NCI-H510A (cell line): Measurements from ENCODE around the gene RMC1.
"Not testable (repeated sequence)": the region's sequence is repeated elsewhere in the genome, so short reads cannot be mapped to it uniquely, and the experiment has no call there.

ENCODE experiments used
- DNase-seq: peaks from one replicate; lab custom pipeline; 2025; lab: John Stamatoyannopoulos, UW

The RMC1 gene

DNA sequence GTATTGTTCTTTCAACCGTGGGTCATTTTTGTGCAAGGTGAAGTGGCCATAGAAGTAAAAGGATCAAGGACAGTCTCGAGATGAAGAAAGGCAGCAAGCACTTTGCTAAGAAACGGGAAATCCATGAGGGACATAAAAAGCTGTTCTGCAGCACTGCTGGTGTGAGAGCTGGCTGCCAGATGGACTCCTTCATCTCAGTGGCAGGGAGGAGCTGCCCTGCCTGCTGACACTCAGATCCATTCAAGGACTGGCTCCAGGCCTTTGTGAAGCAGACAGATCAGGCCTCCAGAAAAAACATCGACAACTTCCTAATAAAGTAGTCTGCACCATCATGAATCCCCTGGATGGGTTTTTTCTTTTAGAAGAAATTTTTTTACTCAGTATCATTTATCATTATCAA, 29.5 kb downstream of the RMC1 start:
- DNase-seq, result no peak

DNA sequence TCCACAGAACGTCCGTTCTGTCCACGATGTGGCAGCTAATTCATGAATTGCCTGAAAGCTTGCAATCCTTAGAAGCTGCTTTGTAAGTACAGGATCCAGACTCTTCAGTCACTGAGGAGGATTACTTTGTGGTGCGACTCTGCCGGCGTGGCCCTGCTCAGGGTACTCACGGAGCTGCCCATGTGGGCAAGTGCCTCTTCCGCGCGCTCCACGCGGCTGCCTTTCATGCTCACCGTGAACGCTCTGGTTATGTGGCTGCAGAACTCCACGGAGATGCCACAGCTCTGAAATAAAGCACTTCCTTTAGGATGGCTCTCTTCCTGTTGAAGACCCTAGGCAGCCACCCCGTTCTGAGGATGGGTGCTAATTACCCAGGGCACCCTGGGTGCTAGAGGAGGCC, 31.0 kb downstream of the RMC1 start:
- no peak for DNase-seq

DNA sequence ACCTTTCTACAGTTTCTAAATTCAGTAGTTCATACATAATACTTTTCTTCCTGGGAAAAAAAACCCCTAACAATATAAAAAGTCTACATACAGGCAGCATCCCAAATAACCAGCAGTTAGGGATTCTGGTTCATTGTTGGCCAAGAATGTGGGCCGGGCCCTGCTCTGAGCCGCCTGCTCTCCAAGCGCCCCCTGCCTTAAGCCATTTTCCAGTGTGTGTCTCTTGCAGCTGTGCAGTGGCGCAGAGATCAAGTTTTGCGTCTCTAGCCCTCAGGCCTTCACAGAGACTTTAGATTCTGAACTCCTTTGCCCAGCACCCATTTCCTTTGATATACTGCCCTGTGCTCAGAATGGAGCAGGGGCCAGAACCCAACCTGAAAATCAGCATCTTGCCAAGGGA, 32.9 kb downstream of the RMC1 start:
- no peak for DNase-seq

DNA sequence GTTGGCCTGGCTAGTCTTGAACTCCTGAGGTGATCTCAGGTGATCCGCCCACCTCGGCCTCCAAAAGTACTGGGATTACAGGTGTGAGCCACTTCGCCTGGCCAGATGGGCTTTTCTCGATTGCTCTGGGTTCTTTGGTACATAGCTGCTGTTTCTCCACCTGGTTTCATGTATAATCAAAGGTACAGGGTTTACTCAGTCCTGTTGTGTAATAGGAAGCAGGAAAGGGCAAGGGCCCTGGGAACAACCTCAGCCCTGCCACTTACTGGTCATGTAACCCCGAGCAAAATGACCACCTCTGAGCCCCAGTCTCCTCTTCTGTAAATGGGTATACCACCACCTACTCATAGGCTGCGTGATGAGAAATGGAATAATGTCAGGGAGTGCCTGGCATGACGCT, 34.0 kb downstream of the RMC1 start:
- no peak for DNase-seq

DNA sequence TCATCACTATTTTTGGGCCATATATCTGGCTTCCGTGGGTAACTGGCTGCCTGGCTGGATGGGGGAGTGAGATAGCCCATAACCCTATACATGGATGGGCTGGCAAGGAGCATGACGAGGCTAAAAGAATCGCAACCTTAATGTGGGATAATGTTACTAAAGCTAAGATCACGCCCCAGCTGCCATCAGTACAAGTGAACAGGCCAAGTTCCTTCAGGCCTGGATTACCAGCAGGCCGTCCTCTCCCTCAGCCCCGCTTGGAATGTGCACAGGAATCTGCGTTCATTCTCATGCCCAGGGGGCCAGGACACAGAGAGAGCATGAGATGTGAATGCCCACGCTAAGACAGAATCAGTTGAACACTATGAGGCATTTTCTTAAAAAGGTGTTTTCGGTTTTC, 34.7 kb downstream of the RMC1 start:
- DNase-seq, result no peak

DNA sequence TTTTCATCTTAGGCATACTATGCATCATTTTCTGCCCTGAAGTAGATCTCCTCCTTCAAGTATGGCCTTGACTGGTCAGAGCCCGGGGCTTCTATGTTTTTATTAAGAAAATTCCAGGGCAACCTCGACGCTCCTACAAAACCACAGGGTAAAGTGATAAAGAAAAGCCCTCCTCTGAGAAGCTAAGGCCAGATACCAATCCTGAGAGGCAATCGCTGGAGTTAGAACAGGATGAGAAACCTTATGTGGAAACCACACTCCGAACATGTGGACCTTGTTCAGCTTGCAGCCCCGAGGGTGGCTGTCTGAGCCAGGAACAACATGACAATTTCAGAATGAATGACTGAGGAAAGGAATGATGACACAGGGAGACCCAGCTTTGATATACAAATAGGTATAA, 35.6 kb downstream of the RMC1 start:
- DNase-seq, result no peak

DNA sequence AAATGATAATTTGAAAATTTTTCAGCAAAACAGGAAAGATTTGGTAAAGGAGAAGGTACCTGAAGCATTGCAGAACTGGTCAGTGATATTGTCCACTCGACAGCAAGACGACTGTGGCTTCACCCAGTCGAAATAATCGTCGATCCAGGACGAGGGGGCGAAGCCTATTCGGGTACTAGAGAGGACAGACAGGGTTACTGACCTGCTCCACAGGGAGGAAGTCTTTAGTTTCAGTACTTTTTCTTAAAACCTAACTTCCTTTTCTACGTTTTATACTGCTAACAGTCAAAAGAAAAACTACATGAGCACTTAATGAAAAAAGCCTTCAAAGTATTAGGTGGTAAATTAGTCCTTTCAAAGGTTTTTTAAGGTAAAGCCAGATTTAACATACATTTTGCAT, 36.0 kb downstream of the RMC1 start:
- no peak for DNase-seq

DNA sequence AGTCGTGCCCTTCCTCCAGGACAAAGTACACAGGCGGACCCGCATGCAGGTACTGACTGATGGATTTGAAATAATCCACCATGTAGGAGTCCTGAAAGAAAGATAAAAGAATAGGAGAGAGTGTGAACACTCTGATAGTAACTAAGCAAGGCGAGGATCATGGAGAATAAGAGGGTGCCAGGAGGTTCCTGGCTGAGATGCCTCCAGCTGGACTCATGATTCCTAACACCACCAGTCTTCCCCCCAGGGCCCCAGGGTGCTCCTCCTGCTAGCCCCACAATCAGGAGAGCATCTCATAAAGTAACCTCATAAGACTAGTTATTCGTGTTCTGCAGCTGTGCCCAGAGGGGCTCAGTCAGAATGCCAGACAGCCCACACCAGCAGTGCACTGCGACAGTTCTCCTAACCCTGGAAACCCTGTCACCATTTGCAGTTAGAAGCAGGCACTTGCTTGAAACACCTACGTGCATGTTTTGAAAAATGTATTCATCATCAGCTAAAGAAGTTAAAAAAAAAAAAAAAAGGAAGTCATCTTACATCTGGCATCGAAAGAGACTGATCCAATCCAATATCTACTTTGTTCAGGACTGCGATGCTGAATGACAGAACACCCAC, 36.7 kb downstream of the RMC1 start:
- no peak for DNase-seq

DNA sequence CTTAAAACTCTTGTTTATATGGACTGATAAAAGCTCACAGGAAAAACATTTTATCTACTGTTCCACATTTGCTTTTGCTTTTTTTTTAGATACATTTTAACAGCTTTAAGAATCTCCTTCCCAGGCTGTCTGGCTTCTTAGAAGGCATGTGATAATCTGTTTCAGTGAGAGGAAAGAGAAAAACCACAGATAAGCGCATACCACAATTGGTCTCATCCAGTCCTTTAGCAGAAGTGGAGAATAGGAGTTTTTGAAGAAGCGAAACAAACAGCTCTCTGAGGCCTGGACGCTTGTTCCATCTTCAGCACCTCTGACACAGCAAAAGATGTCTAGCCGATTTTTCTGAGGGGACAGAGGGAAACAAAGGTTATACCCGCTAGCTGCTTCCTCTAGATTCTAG, 37.6 kb downstream of the RMC1 start:
- DNase-seq, result no peak

DNA sequence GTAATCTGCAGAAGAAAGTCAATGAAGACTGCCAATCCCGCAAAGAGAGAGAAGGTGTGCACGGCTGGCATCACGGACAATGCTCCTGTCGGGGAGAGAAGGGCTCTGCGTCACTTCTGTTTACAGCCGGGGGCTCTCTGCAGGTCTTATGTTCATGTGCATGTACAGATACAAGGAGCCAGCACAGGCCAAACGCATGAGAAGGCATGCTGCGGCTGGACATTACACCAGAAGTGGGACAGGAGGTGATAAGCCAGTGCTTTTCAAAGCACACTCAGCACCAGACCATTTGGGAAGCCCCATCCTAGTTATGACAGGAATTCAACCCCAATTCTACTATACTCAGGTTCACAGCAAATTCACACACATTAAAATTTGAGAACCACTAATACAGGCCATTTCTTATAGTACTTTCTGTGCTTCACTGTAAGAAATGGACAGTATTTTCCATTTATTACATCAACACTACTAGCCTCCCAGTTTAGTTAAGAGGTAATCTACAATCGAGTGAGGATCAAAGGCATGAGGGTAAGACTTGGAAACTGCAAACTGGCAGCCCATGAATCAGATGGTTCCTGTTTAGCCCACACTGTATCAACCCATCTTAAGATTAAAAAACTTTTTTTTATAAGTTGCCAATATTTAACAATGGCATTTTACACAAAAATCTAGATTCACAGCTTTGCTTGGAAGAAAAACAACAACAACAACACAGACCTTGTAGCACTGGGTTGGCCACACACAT, 38.2 kb downstream of the RMC1 start:
- no peak for DNase-seq

DNA sequence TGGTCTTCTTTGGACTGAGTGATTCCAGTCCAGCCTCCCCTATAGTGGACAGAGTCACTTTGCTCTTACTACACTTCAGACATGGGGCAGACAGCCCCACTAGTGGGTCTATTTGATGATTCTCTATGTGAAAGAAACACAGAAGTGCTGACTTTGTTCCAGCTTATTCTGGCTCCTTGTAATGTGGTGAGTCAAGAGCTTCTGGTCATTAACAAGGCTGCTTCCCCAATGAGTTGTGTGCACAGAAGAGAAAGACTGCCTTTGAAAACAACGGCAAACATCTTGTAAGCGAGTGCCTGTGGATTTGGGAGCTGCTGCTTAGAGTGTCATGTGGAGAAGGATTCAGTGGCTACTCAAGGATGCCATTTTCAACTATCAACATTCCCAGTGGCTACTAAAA, 39.1 kb downstream of the RMC1 start:
- DNase-seq, result no peak

DNA sequence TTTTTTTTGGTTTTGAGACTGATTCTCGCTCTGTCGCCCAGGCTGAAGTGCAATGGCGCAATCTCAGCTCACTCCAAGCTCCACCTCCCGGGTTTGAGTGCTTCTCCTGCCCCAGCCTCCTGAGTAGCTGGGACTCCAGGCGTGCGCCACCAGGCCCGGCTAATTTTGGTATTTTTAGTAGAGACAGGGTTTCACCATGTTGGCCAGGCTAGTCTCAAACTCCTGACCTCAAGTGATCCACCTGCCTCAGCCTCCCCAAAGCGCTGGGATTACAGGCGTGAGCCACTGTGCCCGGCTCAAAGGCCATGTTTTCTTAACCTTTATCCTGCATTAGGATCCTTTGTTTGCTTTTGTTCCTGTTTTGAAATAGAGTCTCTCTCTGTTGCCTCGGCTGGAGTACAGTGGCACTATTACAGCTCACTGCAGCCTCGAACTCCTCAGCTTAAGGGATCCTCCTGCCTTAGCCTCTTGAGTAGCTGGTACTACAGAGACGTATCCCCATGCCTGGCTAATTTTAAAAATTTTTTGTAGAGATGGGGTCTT, 42.0 kb downstream of the RMC1 start:
- DNase-seq, result no peak

DNA sequence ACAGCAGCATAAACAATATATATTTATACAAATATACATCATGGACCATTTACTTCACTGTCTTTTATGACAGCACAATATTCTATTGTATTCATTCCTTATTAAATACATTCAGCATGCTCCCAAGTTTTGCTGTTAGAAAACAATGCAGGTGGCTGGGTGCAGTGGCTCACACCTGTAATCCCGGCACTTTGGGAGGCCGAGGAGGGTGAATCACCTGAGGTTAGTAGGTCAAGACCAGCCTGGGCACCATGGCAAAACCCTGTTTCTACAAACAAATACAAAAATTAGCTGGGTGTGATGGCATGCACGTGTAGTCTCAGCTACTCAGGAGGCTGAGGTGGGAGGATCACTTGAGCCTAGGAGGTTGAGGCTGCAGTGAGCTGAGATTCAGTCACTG, 44.0 kb downstream of the RMC1 start:
- DNase-seq, result no peak

DNA sequence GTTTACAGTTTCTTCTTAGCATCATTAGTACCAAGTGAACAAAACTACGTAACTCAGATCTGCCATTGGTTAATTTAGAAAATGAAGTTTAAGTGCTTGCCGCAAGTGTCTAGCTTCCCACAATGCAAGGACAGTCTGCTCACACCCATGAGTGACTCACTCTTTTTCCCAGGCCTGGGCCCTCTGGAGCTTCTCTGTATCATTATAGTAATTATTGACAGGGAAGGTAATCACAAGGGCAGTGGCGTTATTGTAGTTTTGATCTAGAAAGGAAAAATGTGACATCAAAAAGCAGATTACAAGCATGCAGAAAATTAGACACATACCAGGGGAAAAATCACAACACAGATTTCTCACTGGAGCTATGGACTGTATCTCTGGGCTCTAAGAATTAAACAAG, 44.5 kb downstream of the RMC1 start:
- no peak for DNase-seq

DNA sequence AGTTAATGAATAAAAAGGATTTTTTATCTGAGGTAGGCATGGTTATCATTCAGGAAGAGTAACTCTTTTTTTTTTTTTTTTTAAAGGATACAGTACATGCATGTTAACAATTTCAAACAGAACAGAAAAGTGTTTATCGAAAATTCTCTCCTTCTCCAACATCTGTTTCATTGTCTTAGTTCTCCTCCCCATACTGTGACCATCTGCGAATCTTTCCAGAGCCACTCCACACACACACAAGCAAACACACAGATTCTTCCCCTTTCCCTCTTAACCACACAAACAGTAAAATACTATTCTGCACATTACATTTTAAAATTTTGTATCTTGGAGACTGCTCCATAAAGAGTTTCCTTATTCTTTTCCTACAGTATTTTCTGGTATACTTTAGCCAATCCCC, 45.0 kb downstream of the RMC1 start:
- DNase-seq, result no peak

DNA sequence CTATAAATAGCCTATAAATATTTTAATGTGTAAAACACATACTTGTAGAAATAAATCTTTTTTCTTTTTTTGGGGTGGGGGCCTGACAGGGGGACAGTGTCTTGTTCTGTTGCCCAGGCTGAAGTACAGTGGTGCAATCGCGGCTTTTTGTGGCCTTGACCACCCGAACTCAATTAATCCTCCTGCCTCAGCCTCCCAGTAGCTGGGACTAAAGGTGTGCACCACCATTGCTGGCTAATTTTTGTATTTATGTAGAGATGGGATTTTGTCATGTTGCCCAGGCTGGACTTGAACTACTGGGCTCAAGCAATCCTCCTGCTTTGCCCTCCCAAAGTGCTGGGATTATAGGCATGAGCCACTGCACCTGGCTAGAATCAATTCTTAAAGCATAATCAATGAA, 45.4 kb downstream of the RMC1 start:
- DNase-seq, result no peak

DNA sequence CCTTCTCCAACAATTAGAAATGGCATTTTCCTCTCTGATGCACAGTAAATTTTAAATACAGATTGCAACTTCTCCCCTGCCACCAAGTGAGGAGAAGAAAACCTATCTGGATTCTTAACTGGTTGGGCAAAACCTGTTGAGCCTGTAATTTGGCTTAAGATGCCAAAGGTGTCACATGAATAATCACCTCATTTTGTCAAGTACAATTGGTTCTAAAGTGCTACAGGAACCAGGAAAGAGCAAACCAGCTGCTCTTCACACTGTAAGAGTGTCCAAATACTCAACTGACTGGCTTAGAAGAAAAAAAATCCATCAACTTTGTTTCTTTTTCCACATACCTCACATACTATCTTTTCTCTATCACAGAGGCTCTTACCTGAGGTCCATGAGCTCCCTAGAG, 47.6 kb downstream of the RMC1 start:
- no peak for DNase-seq

DNA sequence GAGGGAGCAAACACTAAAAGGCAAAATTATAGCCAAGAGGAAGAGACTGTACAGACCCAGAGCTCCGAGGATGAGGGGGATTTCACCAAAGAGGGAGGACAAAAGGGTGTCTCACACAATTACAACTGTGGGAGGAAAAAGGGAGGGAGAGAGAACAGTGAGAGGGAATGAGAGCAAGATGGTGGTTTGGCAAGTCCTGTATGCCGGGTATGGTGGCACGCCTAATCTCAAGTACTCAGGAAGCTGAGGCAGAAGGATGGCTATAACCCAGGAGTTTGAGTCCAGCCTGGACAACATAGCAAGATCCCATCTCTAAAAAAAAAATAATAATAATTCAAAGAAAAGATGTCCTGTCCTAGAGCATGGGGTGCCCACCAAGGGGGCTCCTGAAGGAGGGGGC, 48.7 kb downstream of the RMC1 start:
- DNase-seq, result no peak

DNA sequence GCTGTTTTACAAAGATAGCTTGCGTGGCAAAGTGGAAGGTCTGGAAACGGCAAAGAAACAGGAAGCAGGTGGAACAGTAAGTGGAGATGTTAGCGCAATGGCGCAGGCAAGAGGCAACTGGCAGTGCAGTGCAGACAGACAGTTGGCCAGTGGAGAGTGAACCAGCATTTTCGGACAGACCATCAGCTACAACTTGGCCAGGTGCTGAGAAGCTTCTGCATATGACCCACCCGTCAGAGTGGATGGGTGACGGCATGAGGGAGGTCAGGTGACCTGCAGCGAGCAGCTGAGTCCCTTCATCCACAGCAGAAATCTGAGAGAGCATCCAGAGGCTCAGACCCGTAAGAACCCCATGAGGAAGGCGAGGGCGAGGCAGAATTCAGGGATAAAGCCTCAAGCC, 49.2 kb downstream of the RMC1 start:
- no peak for DNase-seq

DNA sequence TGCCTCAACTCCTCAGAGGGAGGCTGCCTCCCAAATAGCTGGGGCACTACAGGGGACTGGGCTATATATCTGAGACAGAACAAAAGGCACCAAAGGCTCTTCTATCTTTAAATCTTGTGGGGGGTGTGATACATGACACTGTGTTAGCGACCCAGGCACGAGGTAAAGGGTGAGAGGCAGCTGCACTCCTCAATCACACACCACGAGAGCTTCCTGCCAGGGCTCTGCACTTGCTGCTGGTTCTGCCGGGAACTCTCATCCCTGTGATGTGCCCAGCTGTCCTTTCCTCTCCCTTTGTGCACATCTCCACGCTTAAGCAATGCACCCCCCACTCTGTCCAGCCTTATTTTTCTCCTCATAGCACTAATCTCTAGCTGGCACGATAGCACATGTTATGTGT, 50.6 kb downstream of the RMC1 start:
- DNase-seq, result no peak

DNA sequence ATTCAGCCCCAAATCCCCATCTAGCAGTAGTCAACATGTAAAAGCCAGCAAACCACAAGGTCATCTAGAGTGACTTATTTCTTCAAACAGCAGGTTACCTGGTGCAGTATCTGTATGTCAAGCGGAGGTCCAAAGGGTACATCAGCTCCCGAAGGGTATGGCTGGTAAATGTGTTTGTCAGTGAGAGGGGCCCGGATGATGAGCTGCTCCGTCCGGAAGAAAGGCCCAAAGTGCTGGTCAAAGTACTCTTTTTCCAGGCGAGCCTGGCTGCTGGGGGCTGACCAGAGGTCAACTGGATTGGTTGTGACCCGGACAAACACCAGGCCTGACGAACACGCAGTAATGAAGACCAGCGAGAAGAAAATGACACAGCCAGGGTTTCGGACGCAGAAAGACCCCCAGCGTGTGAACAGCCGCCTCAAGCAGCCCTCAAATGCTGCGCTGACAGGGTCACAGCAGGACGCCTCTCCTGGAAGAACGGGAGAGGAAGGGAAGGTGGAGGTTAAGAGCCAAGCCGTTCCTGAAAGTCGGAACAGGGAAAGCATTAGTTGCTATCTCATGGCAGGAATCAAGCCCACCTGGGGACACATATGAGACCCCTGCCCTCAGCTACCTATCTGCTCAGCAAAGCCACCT, 53.0 kb downstream of the RMC1 start:
- no peak for DNase-seq

DNA sequence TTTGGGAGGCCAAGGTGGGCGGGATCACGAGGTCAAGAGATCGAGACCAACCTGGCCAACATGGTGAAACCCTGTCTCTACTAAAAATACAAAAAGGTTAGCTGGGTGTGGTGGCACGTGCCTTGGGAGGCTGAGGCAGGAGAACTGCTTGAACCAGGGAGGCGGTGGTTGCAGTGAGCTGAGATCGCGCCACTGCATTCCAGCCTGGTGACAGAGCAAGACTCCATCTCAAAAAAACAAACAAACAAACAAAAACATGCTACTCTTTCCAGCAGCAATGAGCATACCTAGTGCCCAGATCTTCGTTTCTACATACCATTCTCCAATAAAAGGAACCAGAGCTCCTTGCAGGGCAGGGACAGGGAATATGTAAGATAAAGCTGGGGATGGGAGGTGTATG, 54.2 kb downstream of the RMC1 start:
- DNase-seq, result not testable (repeated sequence)

DNA sequence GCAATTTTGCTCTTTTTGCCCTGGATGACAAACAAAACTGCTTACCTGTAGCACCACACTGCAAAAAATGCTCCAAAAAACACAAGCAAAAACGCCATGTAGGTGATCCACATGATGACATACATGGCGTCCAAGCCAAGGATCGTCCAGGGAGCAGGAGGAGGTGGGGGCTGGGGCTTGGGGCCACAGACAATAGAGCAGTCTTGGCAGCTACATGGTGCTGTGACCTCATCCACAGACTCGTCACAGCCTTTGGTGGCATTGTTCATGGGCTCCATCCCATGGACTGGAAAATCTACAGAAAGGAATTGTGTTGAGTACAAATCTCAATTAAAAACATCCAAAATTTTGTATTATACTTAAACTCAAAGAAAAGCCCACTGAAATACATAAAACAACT, 56.9 kb downstream of the RMC1 start:
- DNase-seq, result no peak
